GM23338 (cell line): ENCODE measurements around the gene SMURF1. TPM values are rescaled to one million over a fixed set of nuclear protein-coding genes. Genes with fewer than 3 reads are reported as not detected.

Source experiments
- ATAC-seq: fragments of 200-7000 bp; cut with Tn5 transposase; 3 replicates; pipeline ENCODE4 v1.9.1; 2020
- DNase-seq: peaks from one replicate; pipeline ENCODE4 v3.0.0-alpha.2; 2015; ENCODE audit warnings: low spot score
- H2AFZ ChIP-seq: fragments of 200-600 bp; sonication (generic); 2 replicates; pipeline ENCODE4 v1.8.0; 2016; ENCODE audit warnings: antibody characterized with exemption, mild to moderate bottlenecking, moderate library complexity
- H3F3A ChIP-seq: fragments of 200-600 bp; sonication (generic); replicated peaks from 2 replicates; pipeline ENCODE4 v1.8.0; 2017; ENCODE audit warnings: antibody characterized with exemption, mixed run types, low read depth
- H3K27ac ChIP-seq: fragments of 200-600 bp; sonication (generic); 2 replicates; pipeline ENCODE4 v1.6.1; 2016; ENCODE audit warnings: low read depth
- H3K27me3 ChIP-seq: fragments of 200-600 bp; sonication (generic); 2 replicates; pipeline ENCODE4 v1.8.0; 2016; ENCODE audit warnings: mild to moderate bottlenecking, mixed run types, moderate library complexity; ENCODE audit not compliant: insufficient read depth
- H3K36me3 ChIP-seq: fragments of 200-600 bp; sonication (generic); 2 replicates; pipeline ENCODE4 v1.8.0; 2016; ENCODE audit warnings: mild to moderate bottlenecking; ENCODE audit not compliant: insufficient read depth
- H3K4me1 ChIP-seq: fragments of 200-600 bp; sonication (generic); 2 replicates; pipeline ENCODE4 v1.8.0; 2016; ENCODE audit warnings: mild to moderate bottlenecking, moderate library complexity; ENCODE audit not compliant: insufficient read depth
- H3K4me2 ChIP-seq: fragments of 200-600 bp; sonication (generic); 2 replicates; pipeline ENCODE4 v1.7.1; 2017; ENCODE audit warnings: mixed run types
- H3K4me3 ChIP-seq: fragments of 200-600 bp; sonication (generic); 2 replicates; pipeline ENCODE4 v1.6.1; 2016; ENCODE audit warnings: mixed run types
- H3K79me2 ChIP-seq: fragments of 200-600 bp; sonication (generic); replicated peaks from 2 replicates; pipeline ENCODE4 v1.8.0; 2017; ENCODE audit warnings: mild to moderate bottlenecking; ENCODE audit not compliant: insufficient read depth
- H3K9me2 ChIP-seq: fragments of 200-600 bp; sonication (generic); 2 replicates; pipeline ENCODE4 v1.8.0; 2017; ENCODE audit not compliant: insufficient read depth
- H4K20me1 ChIP-seq: fragments of 200-600 bp; sonication (generic); replicated peaks from 2 replicates; pipeline ENCODE4 v1.8.0; 2017; ENCODE audit warnings: mild to moderate bottlenecking; ENCODE audit not compliant: insufficient read depth
- H3K27ac Mint-ChIP-seq: 2 replicates; pipeline ENCODE4 v1.8.0; 2020; ENCODE audit warnings: inconsistent platforms, mild to moderate bottlenecking, moderate library complexity, mixed read lengths
- H3K27me3 Mint-ChIP-seq: 3 replicates; pipeline ENCODE4 v1.8.0; 2022; ENCODE audit warnings: low read depth, mild to moderate bottlenecking, moderate library complexity, mixed read lengths, inconsistent platforms; ENCODE audit not compliant: insufficient read depth, poor library complexity
- H3K36me3 Mint-ChIP-seq: 3 replicates; pipeline ENCODE4 v1.8.0; 2021; ENCODE audit warnings: low read depth, mild to moderate bottlenecking, inconsistent platforms, moderate library complexity, mixed read lengths
- H3K4me1 Mint-ChIP-seq: 3 replicates; pipeline ENCODE4 v1.8.0; 2020; ENCODE audit warnings: mild to moderate bottlenecking, inconsistent platforms, mixed read lengths
- H3K4me3 Mint-ChIP-seq: 3 replicates; pipeline ENCODE4 v1.8.0; 2021; ENCODE audit warnings: moderate library complexity, mild to moderate bottlenecking, inconsistent platforms, mixed read lengths
- H3K9me3 Mint-ChIP-seq: 3 replicates; pipeline ENCODE4 v1.8.0; 2020; ENCODE audit warnings: moderate library complexity, mild to moderate bottlenecking, inconsistent platforms, mixed read lengths
- CREB1 ChIP-seq: fragments of 250-450 bp; sonication (Bioruptor Pico); IDR thresholded peaks from 2 replicates; pipeline ENCODE4 v1.5.0; 2020; ENCODE audit warnings: low read depth, mild to moderate bottlenecking, moderate library complexity
- CTCF ChIP-seq, 2 experiments: fragments of 200-600 bp in 1 of 2; sonication (generic) in 1 of 2; conservative IDR thresholded peaks; 2 replicates each; pipeline versions ENCODE4 v1.5.1 to v1.6.1; 2016 to 2017; ENCODE audit warnings: antibody characterized with exemption in 2 of 2, low read depth in 2 of 2, mild to moderate bottlenecking in 2 of 2, moderate library complexity in 1 of 2
- ETS1 ChIP-seq: IDR thresholded peaks from 2 replicates; pipeline ENCODE4 v1.6.1; 2016; ENCODE audit warnings: antibody characterized with exemption
- EZH2 ChIP-seq: fragments of 200-600 bp; sonication (generic); IDR thresholded peaks from one replicate; pipeline ENCODE4 v1.8.0; 2017; ENCODE audit warnings: antibody characterized with exemption, mild to moderate bottlenecking, low read depth; ENCODE audit not compliant: unreplicated experiment
- EZH2phosphoT487 ChIP-seq: fragments of 200-600 bp; sonication (generic); IDR thresholded peaks from one replicate; pipeline ENCODE4 v1.8.1; 2018; ENCODE audit warnings: antibody characterized with exemption; ENCODE audit not compliant: unreplicated experiment
- JUNB ChIP-seq: IDR thresholded peaks from one replicate; pipeline ENCODE4 v1.6.1; 2016; ENCODE audit warnings: antibody characterized with exemption; ENCODE audit not compliant: unreplicated experiment
- NANOG ChIP-seq: IDR thresholded peaks from 2 replicates; pipeline ENCODE4 v1.6.1; 2016; ENCODE audit warnings: antibody characterized with exemption, borderline replicate concordance
- POLR2AphosphoS5 ChIP-seq: IDR thresholded peaks from 2 replicates; pipeline ENCODE4 v1.6.1; 2016; ENCODE audit warnings: antibody characterized with exemption, low read depth
- REST ChIP-seq: IDR thresholded peaks from one replicate; pipeline ENCODE4 v1.6.1; 2018; ENCODE audit warnings: antibody characterized with exemption; ENCODE audit not compliant: unreplicated experiment
- STAT1 ChIP-seq: IDR thresholded peaks from one replicate; pipeline ENCODE4 v1.6.1; 2016; ENCODE audit warnings: antibody characterized with exemption; ENCODE audit not compliant: unreplicated experiment
- ZNF114 ChIP-seq: fragments of 250-450 bp; sonication (Bioruptor Pico); IDR thresholded peaks from 2 replicates; pipeline ENCODE4 v1.5.0; 2020; ENCODE audit warnings: mild to moderate bottlenecking, moderate library complexity
- ZNF331 ChIP-seq: fragments of 250-450 bp; sonication (Bioruptor Pico); IDR thresholded peaks from 2 replicates; pipeline ENCODE4 v1.5.0; 2020; ENCODE audit warnings: low read depth, mild to moderate bottlenecking, moderate library complexity
- ZNF462 ChIP-seq: fragments of 250-450 bp; sonication (Bioruptor Pico); IDR thresholded peaks from 2 replicates; pipeline ENCODE4 v1.5.0; 2020; ENCODE audit warnings: mild to moderate bottlenecking, moderate library complexity
- polyA plus RNA-seq: library from polyadenylated mRNA; unstranded; fragments of >200 nt; fragmentation: Nextera tagmentation; extraction: Ambion mirVana; gene quantifications from 2 replicates; pipeline ENCODE4 v1.2.1, GENCODE V29; 2016
- total RNA-seq: library from RNA; depleted of rRNA; stranded (reverse); fragments of >200 nt; shearing (Covaris generic); gene quantifications from 2 replicates; pipeline ENCODE4 v1.2.3, GENCODE V29; 2014

SMURF1 gene
- total and polyA plus RNA-seq, 2 experiments from 2014 or later: 5.8 to 23.9 TPM

GRCh38 chr7:99010281-99010680, 133.6 kb downstream of the SMURF1 start:
- Mint-ChIP-seq H3K36me3 (peaks cover 84% of the 10 kb centered on the region), H3K27me3 (peaks cover 6% of the 10 kb centered on the region), H3K9me3 (no peaks in the 10 kb centered on the region), H3K27ac (no peak overlapping the region), H3K4me3 (no peak overlapping the region), H3K4me1 (no peaks in the 10 kb centered on the region)
- Histone ChIP-seq H3K36me3 (peaks cover 26% of the 10 kb centered on the region), H3K4me3 (no peak overlapping the region), H3K27me3 (no peaks in the 10 kb centered on the region), H3K27ac (no peak overlapping the region), H3K79me2 (no peaks in the 10 kb centered on the region), H3K9me2 (no peaks in the 10 kb centered on the region), H2AFZ (no peak overlapping the region), H3K4me1 (no peaks in the 10 kb centered on the region), H3K4me2 (no peak overlapping the region), H3F3A (no peaks in the 10 kb centered on the region), H4K20me1 (no peaks in the 10 kb centered on the region; the same call in 1 of the 2 replicates)
- TF ChIP-seq REST: no peak
- no peak for TF ChIP-seq ETS1
- no peak for TF ChIP-seq CREB1 (CRISPR knock-in tag)
- no peak for TF ChIP-seq CTCF (conservative IDR thresholded peaks at IDR 0.05; ENCODE audit: low read depth in 2 of 2)
- no peak for TF ChIP-seq NANOG
- TF ChIP-seq JUNB: no peak
- no peak for TF ChIP-seq ZNF462 (CRISPR knock-in tag)
- TF ChIP-seq EZH2: no peak
- no peak for TF ChIP-seq STAT1
- TF ChIP-seq ZNF114 (CRISPR knock-in tag): no peak
- TF ChIP-seq EZH2phosphoT487: no peak
- TF ChIP-seq ZNF331 (CRISPR knock-in tag): no peak
- TF ChIP-seq POLR2AphosphoS5: no peak
- ATAC-seq: no peak
- DNase-seq: no peak
